Mucosa of stomach (tissue), 1 donor: ENCODE measurements around the gene DEK.
A peak's percentile ranks its signal among the peaks of the same experiment; 100 is the strongest.
"Not testable (repeated sequence)": the region's sequence is repeated elsewhere in the genome, so short reads cannot be mapped to it uniquely, and the experiment has no call there.

Experiments
- H3K27me3 ChIP-seq: one replicate; pipeline ENCODE4 v1.7.0; 2013; ENCODE audit warnings: mild to moderate bottlenecking, low read length; ENCODE audit not compliant: control insufficient read depth, insufficient read depth
- H3K36me3 ChIP-seq: one replicate; pipeline ENCODE4 v1.7.0; 2013; ENCODE audit warnings: low read length; ENCODE audit not compliant: control insufficient read depth, insufficient read depth
- H3K4me1 ChIP-seq: one replicate; pipeline ENCODE4 v1.7.0; 2013; ENCODE audit warnings: mild to moderate bottlenecking, low read length; ENCODE audit not compliant: control insufficient read depth, insufficient read depth
- H3K4me3 ChIP-seq: one replicate; pipeline ENCODE4 v1.7.0; 2013; ENCODE audit warnings: low read length
- H3K9ac ChIP-seq: one replicate; pipeline ENCODE4 v1.7.0; 2013; ENCODE audit warnings: mild to moderate bottlenecking, low read length, moderate library complexity
- H3K9me3 ChIP-seq: one replicate; pipeline ENCODE4 v1.7.0; 2013; ENCODE audit warnings: mild to moderate bottlenecking, low read length, moderate library complexity; ENCODE audit not compliant: control insufficient read depth
- donor health status: Pancreatic carcinoma.

Gene DEK

DNA sequence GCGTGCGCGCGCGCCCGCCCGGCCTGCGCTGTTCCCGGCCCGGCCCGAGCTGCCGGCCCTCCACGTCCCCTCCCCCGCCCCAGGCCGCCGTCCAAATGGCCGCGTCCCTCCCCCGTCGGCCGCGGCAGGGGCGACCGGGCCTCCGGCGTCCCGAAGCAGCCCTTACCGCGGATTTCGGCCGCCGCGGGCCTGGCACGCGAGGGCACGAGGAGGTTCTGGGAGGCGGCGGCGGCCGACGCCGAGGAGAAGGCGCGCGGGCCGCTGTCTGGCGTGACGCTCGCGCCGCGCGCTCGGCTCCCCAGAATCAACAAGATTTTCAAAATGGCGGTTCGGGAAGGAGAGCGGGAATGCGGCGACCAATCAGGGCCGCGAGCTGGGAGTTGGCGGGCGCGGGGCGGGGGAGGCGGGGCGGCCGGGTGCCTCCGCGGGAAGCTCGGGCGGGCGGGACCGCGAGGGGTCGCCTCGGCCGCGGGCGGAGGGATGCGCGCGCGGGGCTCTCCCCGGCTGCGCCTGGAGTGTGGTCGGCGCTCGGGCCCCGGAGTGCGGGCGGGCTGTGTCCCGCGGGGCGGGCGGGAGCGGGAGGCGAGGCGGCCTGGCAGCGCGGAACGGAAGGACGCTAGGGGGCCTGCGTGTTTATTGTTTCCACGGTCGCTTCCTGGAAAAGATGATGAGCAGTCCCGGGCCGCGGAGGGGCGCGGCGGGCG lies at the start of gene DEK:
Gene DEK (minus strand): TSS at position 312 of the 704 bp plus-strand sequence. CDS start 543 bp downstream, outside the sequence.
- Histone ChIP-seq H3K4me3 (peak within 1 kb of the TSS; percentile 83), H3K27me3 (no peaks in the 10 kb centered on the region), H3K36me3 (no peaks in the 10 kb centered on the region), H3K9me3 (no peaks in the 10 kb centered on the region), H3K4me1 (peaks cover 26% of the 10 kb centered on the region), H3K9ac (peak within 1 kb of the TSS; percentile 87)

DNA sequence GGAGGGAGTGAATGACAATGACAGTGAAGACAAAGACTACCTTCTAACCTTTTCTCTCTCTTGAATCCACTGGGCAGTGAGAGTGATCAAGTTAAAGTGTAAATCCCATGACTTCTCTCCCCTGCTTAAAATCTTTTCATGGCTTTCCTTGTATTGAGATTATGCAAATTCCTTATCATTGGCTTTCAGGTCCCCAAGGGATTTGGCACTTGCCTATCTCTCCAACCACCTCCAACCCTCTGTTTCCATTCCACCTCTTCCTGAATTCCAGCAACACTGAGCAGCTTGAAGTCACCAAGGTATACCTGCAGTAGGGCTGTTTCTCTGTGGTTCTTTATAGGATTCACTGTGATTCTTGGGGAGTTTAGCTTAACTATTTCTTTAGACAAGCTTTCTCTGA lies 48.0 kb upstream of the DEK start:
- Histone ChIP-seq H3K9me3 (no peaks in the 10 kb centered on the region), H3K4me3 (no peak overlapping the region), H3K9ac (no peak overlapping the region), H3K27me3 (no peaks in the 10 kb centered on the region), H3K36me3 (no peaks in the 10 kb centered on the region), H3K4me1 (no peaks in the 10 kb centered on the region)

DNA sequence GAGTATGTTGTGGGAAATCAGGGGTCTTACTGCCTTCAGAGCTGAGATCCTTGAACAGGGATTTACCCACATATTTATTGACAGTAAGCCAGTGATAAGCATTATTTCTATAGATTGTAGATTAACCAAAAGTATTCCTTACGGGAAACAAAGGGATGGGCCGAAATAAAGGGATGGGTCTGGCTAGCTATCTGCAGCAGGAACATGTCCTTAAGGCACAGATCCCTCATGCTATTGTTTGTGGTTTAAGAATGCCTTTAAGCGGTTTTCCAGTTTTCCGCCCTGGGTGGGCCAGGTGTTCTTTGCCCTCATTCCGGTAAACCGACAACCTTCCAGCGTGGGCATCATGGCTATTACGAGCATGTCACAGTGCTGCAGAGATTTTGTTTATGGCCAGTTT lies 45.7 kb upstream of the DEK start:
- not testable (repeated sequence) for H3K4me1 ChIP-seq, H3K27me3 ChIP-seq, H3K4me3 ChIP-seq, H3K9me3 ChIP-seq, H3K9ac ChIP-seq, H3K36me3 ChIP-seq

DNA sequence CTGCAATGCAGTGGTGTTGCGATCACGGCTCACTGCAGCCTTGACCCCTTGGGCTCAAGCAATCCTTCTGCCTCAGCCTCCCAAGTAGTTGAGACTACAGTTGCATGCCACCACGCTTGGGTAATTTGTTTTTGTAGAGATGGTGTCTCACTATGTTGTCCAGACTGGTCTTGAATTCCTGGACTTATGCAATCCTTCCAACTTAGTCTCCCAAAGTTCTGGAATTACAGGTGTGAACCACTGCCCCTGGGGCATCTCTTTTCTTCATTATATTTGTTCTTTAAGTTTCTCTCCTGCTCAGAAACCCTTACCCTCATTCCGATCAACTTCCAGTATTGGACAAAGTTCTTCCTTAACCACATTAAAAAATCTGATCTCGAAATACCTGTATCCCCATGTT lies 44.7 kb upstream of the DEK start:
- Histone ChIP-seq H3K36me3 (no peaks in the 10 kb centered on the region), H3K27me3 (no peaks in the 10 kb centered on the region), H3K4me3 (no peak overlapping the region), H3K9ac (no peak overlapping the region), H3K4me1 (no peaks in the 10 kb centered on the region), H3K9me3 (no peaks in the 10 kb centered on the region)

- H3K9ac ChIP-seq = no peak overlapping the region
- H3K9me3 ChIP-seq = no peaks in the 10 kb centered on the region
- no peaks in the 10 kb centered on the region for H3K27me3 ChIP-seq
- H3K4me1 ChIP-seq = no peaks in the 10 kb centered on the region
- H3K36me3 ChIP-seq = no peaks in the 10 kb centered on the region
- H3K4me3 ChIP-seq = no peak overlapping the region
These were observed 43.9 kb upstream of the DEK start for GRCh38 chr6:18308070-18308735.

GRCh38 chr6:18306977-18307376 lies 42.6 kb upstream of the DEK start:
- no peak overlapping the region for H3K4me3 ChIP-seq
- no peak overlapping the region for H3K9ac ChIP-seq
- H3K9me3 ChIP-seq = no peaks in the 10 kb centered on the region
- H3K27me3 ChIP-seq = no peaks in the 10 kb centered on the region
- H3K4me1 ChIP-seq = no peaks in the 10 kb centered on the region
- H3K36me3 ChIP-seq = no peaks in the 10 kb centered on the region

- H3K9me3 ChIP-seq = no peaks in the 10 kb centered on the region
- no peaks in the 10 kb centered on the region for H3K27me3 ChIP-seq
- no peaks in the 10 kb centered on the region for H3K36me3 ChIP-seq
- H3K4me1 ChIP-seq = no peaks in the 10 kb centered on the region
- H3K4me3 ChIP-seq = no peak overlapping the region
- H3K9ac ChIP-seq = no peak overlapping the region
These were observed 38.5 kb upstream of the DEK start for GRCh38 chr6:18302561-18303439.

GRCh38 chr6:18293076-18293904 lies 29.0 kb upstream of the DEK start:
- no peak overlapping the region for H3K9ac ChIP-seq
- no peaks in the 10 kb centered on the region for H3K4me1 ChIP-seq
- no peaks in the 10 kb centered on the region for H3K9me3 ChIP-seq
- no peaks in the 10 kb centered on the region for H3K36me3 ChIP-seq
- H3K4me3 ChIP-seq = no peak overlapping the region
- H3K27me3 ChIP-seq = no peaks in the 10 kb centered on the region

DNA sequence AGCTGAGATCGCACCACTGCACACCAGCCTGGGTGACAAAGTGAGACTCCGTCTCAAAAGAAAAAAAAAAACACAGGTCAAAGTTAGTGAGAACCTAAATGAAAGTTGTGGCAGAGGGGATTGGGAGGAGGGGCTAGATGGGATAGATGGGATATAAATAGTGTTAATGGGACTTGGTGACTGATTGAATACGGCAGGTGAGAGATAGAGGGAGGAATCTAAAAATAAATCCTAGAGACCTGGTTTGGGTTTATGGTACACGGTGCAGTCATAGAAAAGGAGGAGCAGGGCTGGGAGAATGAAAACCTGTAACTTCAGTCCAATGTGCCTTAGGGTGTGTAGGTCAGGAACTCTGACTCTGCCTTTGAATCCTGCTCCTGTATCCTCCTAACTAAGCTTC lies 25.0 kb upstream of the DEK start:
- H3K4me3 ChIP-seq = no peak overlapping the region
- H3K36me3 ChIP-seq = no peaks in the 10 kb centered on the region
- H3K27me3 ChIP-seq = peaks cover 3% of the 10 kb centered on the region
- no peaks in the 10 kb centered on the region for H3K9me3 ChIP-seq
- H3K9ac ChIP-seq = no peak overlapping the region
- no peaks in the 10 kb centered on the region for H3K4me1 ChIP-seq

GRCh38 chr6:18284261-18284660 lies 19.9 kb upstream of the DEK start:
- H3K27me3 ChIP-seq = peaks cover 6% of the 10 kb centered on the region
- no peak overlapping the region for H3K9ac ChIP-seq
- no peaks in the 10 kb centered on the region for H3K36me3 ChIP-seq
- no peaks in the 10 kb centered on the region for H3K4me1 ChIP-seq
- H3K4me3 ChIP-seq = no peak overlapping the region
- H3K9me3 ChIP-seq = no peaks in the 10 kb centered on the region

- Histone ChIP-seq H3K27me3 (peaks cover 22% of the 10 kb centered on the region), H3K36me3 (no peaks in the 10 kb centered on the region), H3K4me1 (no peaks in the 10 kb centered on the region), H3K9ac (no peak overlapping the region), H3K9me3 (no peaks in the 10 kb centered on the region), H3K4me3 (no peak overlapping the region)
These were observed 17.2 kb upstream of the DEK start for GRCh38 chr6:18281564-18281963.
